NCI-H774 (cell line): ENCODE measurements around the gene SZRD1.

ENCODE experiments used
- DNase-seq: peaks from one replicate; lab custom pipeline; 2025; lab: John Stamatoyannopoulos, UW

The SZRD1 gene

GRCh38 chr1:16367968-16368890, 1.2 kb downstream of the SZRD1 start:
- DNase-seq = no peak

- no peak for DNase-seq
Measured at GRCh38 chr1:16369821-16370220, 2.8 kb downstream of the SZRD1 start.

DNA sequence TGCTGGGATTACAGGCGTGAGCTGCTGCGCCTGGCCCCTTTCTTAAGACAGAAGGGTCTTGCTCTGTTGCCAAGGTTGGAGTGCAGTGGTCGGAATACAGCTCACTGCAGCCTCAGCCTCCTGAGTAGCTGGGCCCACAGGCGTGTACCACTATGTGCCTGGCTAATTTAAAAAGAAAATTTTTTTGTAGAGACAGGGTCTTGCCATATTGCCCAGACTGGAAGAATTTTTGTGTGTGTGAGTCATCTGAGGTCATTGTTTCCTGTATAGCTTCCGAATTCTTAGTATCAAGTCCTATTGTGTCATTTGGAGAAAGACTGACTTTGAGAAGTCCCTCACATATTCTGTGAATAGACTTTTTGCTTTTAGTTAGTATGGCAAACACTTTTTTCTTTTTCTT, 4.7 kb downstream of the SZRD1 start:
- no peak for DNase-seq

GRCh38 chr1:16372535-16373285, 5.7 kb downstream of the SZRD1 start:
- DNase-seq = no peak

GRCh38 chr1:16374266-16374665, 7.2 kb downstream of the SZRD1 start:
- no peak for DNase-seq

DNA sequence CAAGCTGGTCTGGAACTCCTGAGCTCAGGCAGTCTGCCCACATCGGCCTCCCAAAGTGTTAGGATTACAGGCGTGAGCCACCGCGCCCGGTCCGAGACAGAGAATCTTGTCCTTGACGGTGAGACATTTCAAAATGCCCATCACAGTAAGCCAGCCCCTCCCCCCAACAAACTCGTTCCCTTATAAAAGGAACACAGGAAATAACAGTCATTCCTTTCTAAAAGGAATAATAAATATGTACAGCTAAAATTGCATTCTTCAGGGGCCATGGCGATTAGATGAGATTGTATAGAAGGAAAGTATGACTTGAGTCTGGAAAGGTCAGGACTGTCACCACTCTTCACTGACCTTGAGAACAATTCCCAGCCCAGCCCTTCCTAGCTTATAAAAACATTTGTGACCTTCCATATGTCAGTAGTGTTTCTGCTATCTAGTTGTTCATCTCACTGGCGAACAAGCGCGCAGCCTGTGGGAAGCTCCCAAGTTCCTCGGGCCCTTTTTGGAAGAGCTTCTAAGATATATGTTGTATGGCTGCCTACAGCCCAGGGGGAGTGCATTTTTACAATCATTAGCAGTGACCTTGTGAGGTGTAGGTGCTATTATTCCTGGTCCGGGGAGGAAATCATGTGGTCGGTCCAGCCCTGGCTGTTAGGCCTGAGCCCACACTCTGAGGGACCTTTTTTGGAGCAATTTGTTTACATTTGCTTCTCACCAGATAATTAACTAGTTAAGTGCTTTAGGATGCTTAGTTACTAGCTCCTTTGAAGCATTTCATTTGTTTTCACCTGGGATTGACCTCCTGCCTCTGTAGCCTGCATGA, 8.7 kb downstream of the SZRD1 start:
- no peak for DNase-seq

DNA sequence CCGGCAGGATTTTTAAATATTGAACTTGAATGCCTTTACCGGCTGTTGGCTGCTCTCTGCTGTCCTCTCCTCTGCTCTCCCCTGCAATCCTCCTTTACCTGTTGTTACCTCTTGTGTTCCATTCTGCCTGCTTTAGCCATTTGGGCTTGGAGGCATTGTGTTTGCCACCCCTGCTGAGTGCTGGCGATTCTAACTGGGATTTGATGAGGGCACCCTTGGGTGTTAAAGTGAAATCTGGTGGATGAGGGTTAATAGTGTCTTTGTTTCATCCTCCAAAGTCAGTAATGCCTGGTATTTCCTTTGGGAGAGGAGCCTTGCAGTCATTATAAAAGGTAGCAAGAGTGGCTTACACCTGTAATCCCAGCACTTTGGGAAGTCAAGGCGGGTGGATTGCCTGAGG, 9.9 kb downstream of the SZRD1 start:
- no peak for DNase-seq

DNA sequence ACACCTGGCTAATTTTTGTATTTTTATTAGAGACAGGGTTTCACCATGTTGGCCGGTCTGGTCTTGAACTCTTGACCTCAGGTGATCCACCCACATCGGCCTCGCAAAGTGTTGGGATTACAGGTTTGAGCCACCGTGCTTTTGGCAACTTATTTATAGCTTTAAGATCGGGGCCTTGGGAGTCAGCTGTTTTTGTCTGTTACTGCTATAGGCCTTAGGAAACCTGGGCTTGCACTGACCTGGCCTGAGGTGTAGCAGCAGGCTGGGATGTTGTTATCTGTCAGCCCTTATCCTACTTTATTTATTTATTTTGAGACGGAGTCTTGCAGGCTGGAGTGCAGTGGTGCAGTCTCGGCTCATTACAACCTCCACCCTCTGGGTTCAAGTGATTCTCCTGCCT, 11.4 kb downstream of the SZRD1 start:
- DNase-seq = no peak

- DNase-seq = no peak
Measured at GRCh38 chr1:16380868-16381267, 13.8 kb downstream of the SZRD1 start.

- DNase-seq = no peak
Measured at GRCh38 chr1:16383888-16384287, 16.8 kb downstream of the SZRD1 start.

DNA sequence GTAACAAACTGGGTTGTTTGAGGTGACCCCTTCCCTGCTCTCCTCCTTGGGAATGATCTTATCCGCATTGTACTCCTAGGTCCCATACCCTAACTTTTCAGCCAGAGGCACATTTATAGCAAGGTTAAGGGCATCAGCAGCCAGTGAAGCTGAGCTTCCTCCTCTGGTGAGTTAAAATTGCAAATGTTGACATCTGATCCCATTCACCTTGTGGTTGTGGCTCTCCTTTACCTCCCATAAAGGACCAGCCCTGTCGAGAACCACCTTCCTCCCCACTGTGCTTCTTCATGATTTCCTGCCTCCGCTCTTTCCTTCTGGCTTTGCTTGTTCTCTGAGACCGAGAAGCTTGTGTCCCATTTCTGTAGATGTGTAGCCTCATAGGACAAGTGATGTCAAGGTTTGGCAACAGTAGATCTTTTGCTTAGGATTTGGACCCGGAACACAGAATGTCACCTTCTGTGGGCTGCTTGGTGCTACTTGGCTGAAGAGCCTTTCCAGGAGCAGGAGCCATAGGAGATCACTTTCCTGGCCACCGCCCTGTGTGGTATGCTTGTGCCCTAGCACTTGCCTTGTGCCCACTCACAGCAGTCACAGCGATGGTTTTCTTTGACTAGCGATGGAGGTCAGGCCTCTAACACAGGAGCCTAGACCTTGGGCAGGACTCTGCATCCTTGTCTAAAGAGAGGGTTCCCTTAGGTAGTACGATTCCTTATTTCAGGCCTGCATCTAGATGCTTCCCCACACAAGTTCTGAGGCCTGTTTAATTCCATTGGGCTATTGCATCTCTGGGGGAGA, 18.8 kb downstream of the SZRD1 start:
- no peak for DNase-seq

GRCh38 chr1:16386454-16387113, 19.5 kb downstream of the SZRD1 start:
- DNase-seq = no peak

- no peak for DNase-seq
Measured at GRCh38 chr1:16387201-16388188, 20.5 kb downstream of the SZRD1 start.

GRCh38 chr1:16391411-16391810, 24.4 kb downstream of the SZRD1 start:
- no peak for DNase-seq

- DNase-seq = no peak
Measured at GRCh38 chr1:16392740-16393569, 25.9 kb downstream of the SZRD1 start.

DNA sequence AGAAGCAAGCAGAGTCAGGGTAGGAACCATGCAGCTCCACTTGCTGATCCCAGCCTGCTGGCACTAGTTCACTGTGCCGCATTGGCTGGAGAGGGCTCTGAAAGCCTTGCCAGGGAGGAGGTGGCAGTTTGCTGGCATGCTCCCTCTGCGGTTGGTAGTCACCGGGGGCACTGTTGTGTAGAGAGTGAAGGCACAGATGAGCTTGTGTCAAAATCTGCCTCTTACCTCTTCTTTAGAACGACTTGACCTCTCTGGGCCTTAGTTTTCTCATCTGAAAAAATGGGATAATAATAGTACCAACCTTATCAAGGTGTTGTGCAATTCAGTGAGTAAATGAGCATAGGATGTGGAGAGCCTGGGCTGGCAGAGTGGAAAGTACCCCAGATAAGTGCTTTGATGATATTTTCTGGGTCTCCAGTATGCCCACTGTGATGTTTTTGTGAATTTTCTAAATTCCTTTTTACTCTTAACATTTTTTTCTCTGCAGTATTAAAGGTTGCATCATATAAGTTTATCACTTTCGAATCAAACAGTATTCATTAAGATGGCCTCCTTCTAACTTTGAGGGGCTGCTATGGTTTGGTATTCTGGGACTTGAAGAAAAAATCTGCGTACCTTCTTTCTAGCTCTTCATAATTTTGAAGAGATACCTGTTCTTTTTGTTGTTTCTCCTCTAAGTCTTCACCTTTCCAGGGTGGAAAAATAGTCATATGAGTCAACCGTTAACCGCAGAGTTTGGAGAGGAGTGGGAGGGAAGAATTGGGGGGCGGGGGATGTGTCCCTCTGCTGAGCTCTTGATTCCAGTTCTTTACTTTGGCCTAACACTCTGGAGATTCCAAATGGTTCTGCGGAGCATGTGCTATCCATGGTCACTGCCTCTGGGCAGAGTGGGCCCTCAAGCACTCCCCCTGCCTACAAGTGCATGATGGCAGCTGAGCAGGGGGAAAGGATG, 26.8 kb downstream of the SZRD1 start:
- no peak for DNase-seq

GRCh38 chr1:16394977-16395376, 27.9 kb downstream of the SZRD1 start:
- no peak for DNase-seq

GRCh38 chr1:16396591-16396990, 29.5 kb downstream of the SZRD1 start:
- DNase-seq = no peak
